Gastroesophageal sphincter (tissue), 3 donors: ENCODE data around the gene CNNM3.

Experiments used
- EP300 ChIP-seq: sonication (generic); formaldehyde crosslinking; IDR thresholded peaks from one replicate; pipeline ENCODE4 v1.6.1; 2017; ENCODE audit warnings: antibody characterized with exemption, mild to moderate bottlenecking
- POLR2A ChIP-seq, 2 donors: fragments of 450-650 bp; IDR thresholded peaks; one replicate each; pipeline ENCODE4 v1.6.1; 2017; ENCODE audit warnings: antibody characterized with exemption in 2 of 2, mild to moderate bottlenecking in 2 of 2, moderate library complexity in 1 of 2
- POLR2AphosphoS5 ChIP-seq: sonication (generic); formaldehyde crosslinking; IDR thresholded peaks from one replicate; pipeline ENCODE4 v1.6.1; 2017; ENCODE audit warnings: antibody characterized with exemption
- TF ChIP-seq, protein P1 (sequence below), 4 experiments: fragments of 200-600 bp in 2 of 4; fragments of 450-650 bp in 2 of 4; sonication (generic) in 1 of 4; IDR thresholded peaks; one replicate each; pipeline ENCODE4 v1.5.1; 2017 to 2019; ENCODE audit warnings: antibody characterized with exemption in 4 of 4, mild to moderate bottlenecking in 2 of 4, moderate library complexity in 2 of 4

- TF ChIP-seq POLR2A (IDR thresholded peaks at IDR 0.05) (no peak), EP300 (no peak), POLR2AphosphoS5 (no peak)
- TF ChIP-seq, protein P1, sequence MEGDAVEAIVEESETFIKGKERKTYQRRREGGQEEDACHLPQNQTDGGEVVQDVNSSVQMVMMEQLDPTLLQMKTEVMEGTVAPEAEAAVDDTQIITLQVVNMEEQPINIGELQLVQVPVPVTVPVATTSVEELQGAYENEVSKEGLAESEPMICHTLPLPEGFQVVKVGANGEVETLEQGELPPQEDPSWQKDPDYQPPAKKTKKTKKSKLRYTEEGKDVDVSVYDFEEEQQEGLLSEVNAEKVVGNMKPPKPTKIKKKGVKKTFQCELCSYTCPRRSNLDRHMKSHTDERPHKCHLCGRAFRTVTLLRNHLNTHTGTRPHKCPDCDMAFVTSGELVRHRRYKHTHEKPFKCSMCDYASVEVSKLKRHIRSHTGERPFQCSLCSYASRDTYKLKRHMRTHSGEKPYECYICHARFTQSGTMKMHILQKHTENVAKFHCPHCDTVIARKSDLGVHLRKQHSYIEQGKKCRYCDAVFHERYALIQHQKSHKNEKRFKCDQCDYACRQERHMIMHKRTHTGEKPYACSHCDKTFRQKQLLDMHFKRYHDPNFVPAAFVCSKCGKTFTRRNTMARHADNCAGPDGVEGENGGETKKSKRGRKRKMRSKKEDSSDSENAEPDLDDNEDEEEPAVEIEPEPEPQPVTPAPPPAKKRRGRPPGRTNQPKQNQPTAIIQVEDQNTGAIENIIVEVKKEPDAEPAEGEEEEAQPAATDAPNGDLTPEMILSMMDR (IDR thresholded peaks at IDR 0.05) = no peak
These were observed 50.1 kb downstream of the CNNM3 start for GRCh38 chr2:96866149-96866548.
